Measurements from ENCODE around the gene PROX2.
A peak's percentile ranks its signal among the peaks of the same experiment; 100 is the strongest.

Gene PROX2

GRCh38 chr14:74875941-74876913, at the start of gene PROX2:
Gene PROX2, minus strand, starts transcription at chr14:74876145. Its CDS starts 12,311 bp downstream, at chr14:74863834.
- H3K4me3 ChIP-seq (ENCODE audit: low read length) = no peak within 1 kb of the TSS
- TF ChIP-seq CTCF (IDR thresholded peaks at IDR 0.05; ENCODE audit: insufficient read depth, low read depth, low read length, missing control alignments) = no peak
- no peak for DNase-seq (ENCODE audit: low read depth)

DNA sequence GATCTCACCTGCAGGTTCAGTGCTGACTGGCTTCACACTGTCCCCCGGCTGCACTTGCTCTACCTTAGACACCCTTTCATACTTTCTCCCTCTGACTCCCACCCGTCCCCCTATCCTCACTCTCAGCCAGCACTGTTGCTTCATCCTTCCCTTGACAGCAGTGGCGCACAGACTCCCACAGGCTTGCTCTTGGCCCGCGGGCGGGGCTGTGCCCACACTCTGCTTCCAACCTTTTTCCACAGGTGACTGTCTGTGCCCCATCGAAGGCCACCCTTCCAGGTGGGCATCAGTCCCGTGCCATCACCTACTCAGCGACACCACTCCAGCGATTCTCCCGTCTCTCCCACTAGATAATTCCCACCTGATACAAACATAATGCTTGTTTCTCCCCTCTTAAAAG, 48.1 kb upstream of the PROX2 start:
- no peak overlapping the region for H3K4me3 ChIP-seq (ENCODE audit: low read length)
- DNase-seq (ENCODE audit: low read depth) = no peak
- TF ChIP-seq CTCF (IDR thresholded peaks at IDR 0.05; ENCODE audit: insufficient read depth, low read depth, low read length, missing control alignments) = no peak

GRCh38 chr14:74922752-74923401, 46.9 kb upstream of the PROX2 start, which contains the start of gene RPS6KL1:
Gene RPS6KL1, minus strand, starts transcription at chr14:74923260. Its CDS starts 1,719 bp downstream, at chr14:74921541.
- peak within 1 kb of the TSS; percentile 52 for H3K4me3 ChIP-seq (ENCODE audit: low read length)
- TF ChIP-seq CTCF (IDR thresholded peaks at IDR 0.05; ENCODE audit: insufficient read depth, low read depth, low read length, missing control alignments) = no peak
- peak; percentile 85 for DNase-seq (ENCODE audit: low read depth)

DNA sequence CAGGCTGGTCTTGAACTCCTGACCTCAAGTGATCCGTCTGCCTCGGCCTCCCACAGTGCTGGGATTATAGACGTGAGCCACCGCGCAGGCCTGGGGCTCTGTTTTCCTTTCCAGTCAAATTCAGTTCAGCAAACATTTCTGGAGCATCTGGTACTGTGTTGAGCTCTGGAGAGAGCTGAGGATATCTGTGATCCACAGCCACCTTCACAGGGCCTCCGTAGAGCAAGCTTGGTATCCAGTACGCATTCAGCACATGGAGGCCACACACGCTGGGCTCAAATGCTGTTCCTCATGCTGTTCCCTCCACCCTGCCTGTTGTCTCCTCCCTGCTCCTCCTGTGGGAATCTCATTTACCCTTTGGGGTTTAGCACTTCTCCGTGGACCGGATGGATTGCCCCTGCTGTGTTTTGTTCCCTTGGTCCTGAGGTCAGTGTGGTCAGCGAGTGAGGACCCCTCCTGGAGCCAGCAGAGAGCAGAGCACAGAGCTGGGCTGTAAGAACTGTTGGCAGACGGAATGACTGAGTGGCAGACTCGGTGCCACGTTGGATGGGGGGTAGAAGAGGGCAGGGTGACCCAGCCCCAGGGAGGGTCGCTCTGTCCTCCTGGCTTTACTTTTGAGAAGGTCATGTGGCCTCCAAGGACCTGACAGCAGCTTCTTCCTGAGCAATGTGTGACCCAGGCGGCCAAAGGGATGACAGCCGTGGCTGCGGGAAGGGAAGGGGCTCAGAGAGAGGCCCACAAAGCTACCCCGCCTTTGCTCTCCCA, 46.2 kb upstream of the PROX2 start:
- peak overlapping the region; percentile 52 for H3K4me3 ChIP-seq (ENCODE audit: low read length)

GRCh38 chr14:74921053-74921620, 45.2 kb upstream of the PROX2 start:
- no peak overlapping the region for H3K4me3 ChIP-seq (ENCODE audit: low read length)
- no peak for DNase-seq (ENCODE audit: low read depth)
- no peak for TF ChIP-seq CTCF (IDR thresholded peaks at IDR 0.05; ENCODE audit: insufficient read depth, low read depth, low read length, missing control alignments)

More for the DNA sequence above, 46.2 kb upstream of the PROX2 start:
- no peak for DNase-seq (ENCODE audit: low read depth)
- TF ChIP-seq CTCF (IDR thresholded peaks at IDR 0.05; ENCODE audit: insufficient read depth, low read depth, low read length, missing control alignments) = no peak

DNA sequence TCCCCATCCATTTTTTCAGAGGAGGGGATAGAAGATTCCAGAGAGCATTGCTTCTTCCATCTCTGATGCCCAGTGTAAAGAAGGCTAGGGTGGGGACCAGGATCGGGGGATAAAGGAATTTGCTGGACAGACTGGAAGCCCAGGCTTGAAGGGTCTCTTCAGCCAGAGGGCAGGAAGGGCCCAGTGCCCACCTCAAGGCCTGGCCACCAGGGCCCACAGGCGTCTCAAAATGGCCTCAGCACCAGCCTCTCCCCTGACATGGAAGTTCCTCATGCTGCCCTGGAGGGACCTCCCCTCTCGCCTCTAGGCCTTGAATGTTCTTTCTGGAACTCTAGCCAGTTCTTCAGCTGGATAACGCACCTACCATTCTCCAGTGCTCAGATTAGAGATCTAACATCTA, 44.3 kb upstream of the PROX2 start:
- DNase-seq (ENCODE audit: low read depth) = no peak
- no peak for TF ChIP-seq CTCF (IDR thresholded peaks at IDR 0.05; ENCODE audit: insufficient read depth, low read depth, low read length, missing control alignments)
- H3K4me3 ChIP-seq (ENCODE audit: low read length) = no peak overlapping the region

Data from epithelial cell of esophagus (primary cell).